OCI-LY7 (cell line): ENCODE measurements around the gene ARHGEF10L. TPM values are rescaled to one million over a fixed set of nuclear protein-coding genes. Genes with fewer than 3 reads are reported as not detected.
A peak's percentile ranks its signal among the peaks of the same experiment; 100 is the strongest.

Experiments
- BruUV-seq: library from RNA; stranded (reverse); fragments of 400-500 nt; replicated peaks from 2 replicates; lab custom pipeline; 2021; lab: Mats Ljungman, UMichigan
- CTCF ChIA-PET: fragments of 300-600 bp; sonication (Branson Sonifier 250); formaldehyde crosslinking; loops from one replicate; lab custom pipeline; 2022; ENCODE audit warnings: antibody characterized with exemption; ENCODE audit not compliant: unreplicated experiment; lab: Charles Lee
- POLR2A ChIA-PET: fragments of 300-600 bp; sonication (Branson Sonifier 250); formaldehyde crosslinking; loops from one replicate; lab custom pipeline; 2022; ENCODE audit warnings: antibody characterized with exemption; lab: Charles Lee
- DNase-seq: peaks from one replicate; pipeline ENCODE4 v3.0.0-alpha.2; 2015; ENCODE audit warnings: low spot score
- H2AFZ ChIP-seq: fragments of 200-600 bp; sonication (generic), shearing (Covaris generic); 2 replicates; pipeline ENCODE4 v1.6.1; 2014; ENCODE audit warnings: mild to moderate bottlenecking, antibody characterized with exemption, low read length, moderate library complexity
- H3K27ac ChIP-seq: fragments of 200-600 bp; sonication (generic); 2 replicates; pipeline ENCODE4 v1.5.1; 2014; ENCODE audit warnings: mixed run types, low read depth, mild to moderate bottlenecking, moderate library complexity, low read length, inconsistent platforms; ENCODE audit not compliant: poor library complexity, severe bottlenecking
- H3K36me3 ChIP-seq: fragments of 200-600 bp; sonication (generic); 2 replicates; pipeline ENCODE4 v1.6.1; 2014; ENCODE audit warnings: mild to moderate bottlenecking, antibody characterized with exemption, low read length, moderate library complexity, mixed read lengths; ENCODE audit not compliant: insufficient read depth
- H3K4me1 ChIP-seq: fragments of 200-600 bp; sonication (generic); 2 replicates; pipeline ENCODE4 v1.5.1; 2014; ENCODE audit warnings: mild to moderate bottlenecking, low read length; ENCODE audit not compliant: insufficient read depth, poor library complexity, severe bottlenecking
- H3K4me2 ChIP-seq: fragments of 200-600 bp; sonication (generic); 2 replicates; pipeline ENCODE4 v1.6.1; 2014; ENCODE audit warnings: mild to moderate bottlenecking, low read length
- H3K4me3 ChIP-seq: fragments of 200-600 bp; sonication (generic); 2 replicates; pipeline ENCODE4 v1.5.1; 2014; ENCODE audit warnings: mild to moderate bottlenecking, low read depth, low read length; ENCODE audit not compliant: poor library complexity, severe bottlenecking
- H3K79me2 ChIP-seq: fragments of 200-600 bp; sonication (generic); 2 replicates; pipeline ENCODE4 v1.6.1; 2016; ENCODE audit warnings: low read depth, mild to moderate bottlenecking, low read length, moderate library complexity, mixed read lengths; ENCODE audit not compliant: insufficient read depth
- H3K9me2 ChIP-seq: fragments of 200-600 bp; sonication (generic); 2 replicates; pipeline ENCODE4 v1.6.1; 2016; ENCODE audit warnings: mild to moderate bottlenecking, low read length, mixed read lengths; ENCODE audit not compliant: insufficient read depth
- H3K9me3 ChIP-seq: fragments of 200-600 bp; sonication (generic); 2 replicates; pipeline ENCODE4 v1.6.1; 2014; ENCODE audit warnings: mild to moderate bottlenecking, mixed run types, low read length, mixed read lengths
- H4K20me1 ChIP-seq: fragments of 200-600 bp; sonication (generic); 2 replicates; pipeline ENCODE4 v1.6.1; 2014; ENCODE audit warnings: mild to moderate bottlenecking, antibody characterized with exemption, low read length, moderate library complexity, mixed read lengths; ENCODE audit not compliant: insufficient read depth
- CTCF ChIP-seq: fragments of 200-600 bp; sonication (generic); conservative IDR thresholded peaks from 2 replicates; pipeline ENCODE4 v1.5.1; 2014; ENCODE audit warnings: mild to moderate bottlenecking, antibody characterized with exemption, low read length, moderate library complexity, mixed read lengths
- EZH2phosphoT487 ChIP-seq: fragments of 200-600 bp; sonication (generic); IDR thresholded peaks from 2 replicates; pipeline ENCODE4 v1.6.1; 2018; ENCODE audit warnings: low read depth, borderline replicate concordance, mild to moderate bottlenecking, mixed run types, antibody characterized with exemption, low read length, moderate library complexity, mixed read lengths
- intact Hi-C: fragments of 100-400 bp; cut with micrococcal nuclease; formaldehyde crosslinking; loops from one replicate; pipeline ENCODE4 v1.10.0; 2022; ENCODE audit not compliant: unreplicated experiment
- total RNA-seq, 2 experiments: library from RNA; depleted of rRNA in 1 of 2; stranded (reverse); fragments of >200 nt in 1 of 2; shearing (Covaris generic) in 1 of 2; gene quantifications; 2 replicates each; pipeline ENCODE4 v1.2.3, GENCODE V29; 2014 to 2022

Gene ARHGEF10L
- total RNA-seq, 2 experiments from 2014 or later, result 2.4 TPM; not detected in 1

GRCh38 chr1:17671314-17671705 is 131.8 kb downstream of the ARHGEF10L start:
- no peak for TF ChIP-seq CTCF
- TF ChIP-seq EZH2phosphoT487, result no peak
- Histone ChIP-seq H2AFZ (peak overlapping the region; percentile 85; the same call in 1 of the 2 replicates), H3K4me3 (peak overlapping the region; percentile 26), H3K9me3 (no peaks in the 10 kb centered on the region), H3K4me2 (peak overlapping the region; percentile 58), H3K27ac (peak overlapping the region; percentile 77), H4K20me1 (no peaks in the 10 kb centered on the region), H3K79me2 (no peaks in the 10 kb centered on the region), H3K36me3 (no peaks in the 10 kb centered on the region), H3K9me2 (no peaks in the 10 kb centered on the region), H3K4me1 (peaks cover 28% of the 10 kb centered on the region)
- ChIA-PET CTCF (no interaction called here), POLR2A (no interaction called here)
- intact Hi-C loops, result no loop called here
- BruUV-seq, result no TSS peak
- DNase-seq, result peak; percentile 39

GRCh38 chr1:17671741-17672140 is 132.2 kb downstream of the ARHGEF10L start:
- H3K9me2 ChIP-seq, result no peaks in the 10 kb centered on the region
- peak overlapping the region; percentile 77 for H3K27ac ChIP-seq
- BruUV-seq, result no TSS peak
- peak overlapping the region; percentile 85; the same call in 1 of the 2 replicates for H2AFZ ChIP-seq
- H3K36me3 ChIP-seq, result no peaks in the 10 kb centered on the region
- H3K4me3 ChIP-seq, result peak overlapping the region; percentile 26
- ChIA-PET POLR2A (no interaction called here), CTCF (no interaction called here)
- DNase-seq, result peak; percentile 88
- no peak for TF ChIP-seq EZH2phosphoT487
- peak; percentile 39 for TF ChIP-seq CTCF
- intact Hi-C loops, result no loop called here
- H3K79me2 ChIP-seq, result no peaks in the 10 kb centered on the region
- peak overlapping the region; percentile 58 for H3K4me2 ChIP-seq
- peaks cover 28% of the 10 kb centered on the region for H3K4me1 ChIP-seq
- H4K20me1 ChIP-seq, result no peaks in the 10 kb centered on the region
- no peaks in the 10 kb centered on the region for H3K9me3 ChIP-seq

GRCh38 chr1:17672226-17672625 is 132.7 kb downstream of the ARHGEF10L start:
- no TSS peak for BruUV-seq
- Histone ChIP-seq H4K20me1 (no peaks in the 10 kb centered on the region), H3K27ac (peak overlapping the region; percentile 77), H3K9me3 (no peaks in the 10 kb centered on the region), H3K4me1 (peaks cover 28% of the 10 kb centered on the region), H3K9me2 (no peaks in the 10 kb centered on the region), H3K79me2 (no peaks in the 10 kb centered on the region), H2AFZ (peak overlapping the region; percentile 85; the same call in 1 of the 2 replicates), H3K4me2 (peak overlapping the region; percentile 58), H3K36me3 (no peaks in the 10 kb centered on the region), H3K4me3 (peak overlapping the region; percentile 26)
- TF ChIP-seq CTCF, result no peak; the same call in 1 of the 2 replicates
- no peak for TF ChIP-seq EZH2phosphoT487
- DNase-seq, result peak; percentile 75
- POLR2A ChIA-PET, result no interaction called here
- intact Hi-C loops, result no loop called here
- CTCF ChIA-PET, result no interaction called here
